HEK293T (cell line): Measurements from ENCODE around the gene NOMO2.
"Not testable (repeated sequence)": the region's sequence is repeated elsewhere in the genome, so short reads cannot be mapped to it uniquely, and the experiment has no call there.

Experiments
- BHLHE40 ChIP-seq: fragments of 450-650 bp; IDR thresholded peaks from 2 replicates; pipeline ENCODE4 v1.6.1; 2016; ENCODE audit warnings: mild to moderate bottlenecking, moderate library complexity, borderline replicate concordance
- FOXK2 ChIP-seq: fragments of 450-650 bp; IDR thresholded peaks from 2 replicates; pipeline ENCODE4 v1.6.1; 2016; ENCODE audit warnings: mild to moderate bottlenecking
- FOXM1 ChIP-seq: fragments of 450-650 bp; IDR thresholded peaks from 2 replicates; pipeline ENCODE4 v1.6.1; 2017; ENCODE audit warnings: mild to moderate bottlenecking, borderline replicate concordance
- LEF1 ChIP-seq: fragments of 450-650 bp; IDR thresholded peaks from 2 replicates; pipeline ENCODE4 v1.6.1; 2017; ENCODE audit warnings: mild to moderate bottlenecking, borderline replicate concordance
- NFRKB ChIP-seq: fragments of 450-650 bp; IDR thresholded peaks from 2 replicates; pipeline ENCODE4 v1.6.1; 2016; ENCODE audit warnings: mild to moderate bottlenecking, moderate library complexity
- TARDBP ChIP-seq: fragments of 450-650 bp; IDR thresholded peaks from 2 replicates; pipeline ENCODE4 v1.6.1; 2016
- ZNF384 ChIP-seq: fragments of 450-650 bp; IDR thresholded peaks from 2 replicates; pipeline ENCODE4 v1.6.1; 2016
- TF ChIP-seq, protein P1 (sequence below): fragments of 450-650 bp; IDR thresholded peaks from 2 replicates; pipeline ENCODE4 v1.6.1; 2016

DNA sequence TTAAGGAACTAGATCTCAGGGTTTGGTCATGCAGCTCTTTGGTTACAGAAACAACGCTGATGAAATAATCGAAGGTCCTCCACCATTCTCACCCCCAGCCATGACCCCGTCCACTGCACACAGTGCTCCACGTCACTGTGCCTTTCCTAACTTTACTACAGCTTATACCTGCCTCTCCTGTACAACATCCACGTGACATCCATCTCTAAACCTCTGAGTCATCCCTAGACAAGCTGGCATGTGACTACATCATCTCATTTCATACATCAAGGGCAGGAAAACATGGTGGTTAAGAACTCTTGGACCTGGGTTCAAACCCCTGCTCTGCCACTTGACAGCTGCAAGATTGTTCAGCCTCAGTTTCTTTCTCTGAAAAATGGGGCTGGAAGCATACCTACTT is 64.9 kb downstream of the NOMO2 start:
- not testable (repeated sequence) for TF ChIP-seq BHLHE40, FOXM1, ZNF384, NFRKB, TARDBP, FOXK2, LEF1
- TF ChIP-seq, protein P1, sequence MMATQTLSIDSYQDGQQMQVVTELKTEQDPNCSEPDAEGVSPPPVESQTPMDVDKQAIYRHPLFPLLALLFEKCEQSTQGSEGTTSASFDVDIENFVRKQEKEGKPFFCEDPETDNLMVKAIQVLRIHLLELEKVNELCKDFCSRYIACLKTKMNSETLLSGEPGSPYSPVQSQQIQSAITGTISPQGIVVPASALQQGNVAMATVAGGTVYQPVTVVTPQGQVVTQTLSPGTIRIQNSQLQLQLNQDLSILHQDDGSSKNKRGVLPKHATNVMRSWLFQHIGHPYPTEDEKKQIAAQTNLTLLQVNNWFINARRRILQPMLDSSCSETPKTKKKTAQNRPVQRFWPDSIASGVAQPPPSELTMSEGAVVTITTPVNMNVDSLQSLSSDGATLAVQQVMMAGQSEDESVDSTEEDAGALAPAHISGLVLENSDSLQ: not testable (repeated sequence)
